Heart left ventricle (tissue), 16 donors: ENCODE data around the gene TFIP11. TPM values are rescaled to one million over a fixed set of nuclear protein-coding genes. Genes with fewer than 3 reads are reported as not detected.

Experiments used
- ATAC-seq, 4 donors: fragments of 200-7000 bp; cut with Tn5 transposase; one replicate each; pipeline ENCODE4 v1.9.1; 2020 to 2022; ENCODE audit warnings: moderate library complexity in 4 of 4, mild to moderate bottlenecking in 3 of 4, moderate number of reproducible peaks in 1 of 4
- DNase-seq, 5 donors: peaks; one replicate each; pipeline ENCODE4 v3.0.0-alpha.2; 2020
- H3K27ac ChIP-seq, 12 donors: fragments of 200-600 bp; sonication (generic) in 4 of 12; one replicate each; pipeline versions ENCODE4 v1.5.0 to v1.8.0; 2016 to 2022; ENCODE audit warnings: mild to moderate bottlenecking in 2 of 12
- H3K27me3 ChIP-seq, 9 donors: fragments of 200-600 bp; sonication (generic) in 2 of 9; one replicate each; pipeline versions ENCODE4 v1.5.1 to v1.8.0; 2016 to 2022; ENCODE audit warnings: mild to moderate bottlenecking in 3 of 9
- H3K36me3 ChIP-seq, 9 donors: fragments of 200-600 bp; sonication (generic) in 2 of 9; one replicate each; pipeline versions ENCODE4 v1.5.0 to v1.8.0; 2018 to 2022; ENCODE audit warnings: mild to moderate bottlenecking in 2 of 9
- H3K4me1 ChIP-seq, 12 donors: fragments of 200-600 bp; sonication (generic) in 4 of 12; one replicate each; pipeline versions ENCODE4 v1.5.0 to v1.8.0; 2016 to 2022; ENCODE audit warnings: mild to moderate bottlenecking in 3 of 12
- H3K4me3 ChIP-seq, 12 donors: fragments of 200-600 bp; sonication (generic) in 4 of 12; one replicate each; pipeline versions ENCODE4 v1.5.0 to v1.8.0; 2017 to 2022; ENCODE audit warnings: mild to moderate bottlenecking in 9 of 12, moderate library complexity in 4 of 12
- H3K9me3 ChIP-seq, 12 donors: fragments of 200-600 bp; sonication (generic) in 4 of 12; one replicate each; pipeline versions ENCODE4 v1.5.0 to v1.8.0; 2016 to 2022; ENCODE audit warnings: mild to moderate bottlenecking in 1 of 12
- CTCF ChIP-seq, 12 donors: fragments of 200-600 bp; sonication (generic) in 4 of 12; IDR thresholded peaks; one replicate each; pipeline versions ENCODE4 v1.5.0 to v1.8.0; 2018 to 2022; ENCODE audit warnings: antibody characterized with exemption in 12 of 12, mild to moderate bottlenecking in 5 of 12
- POLR2A ChIP-seq, 2 donors: fragments of 450-650 bp; IDR thresholded peaks; one replicate each; pipeline ENCODE4 v1.6.1; 2017; ENCODE audit warnings: antibody characterized with exemption in 2 of 2, mild to moderate bottlenecking in 2 of 2, moderate library complexity in 2 of 2
- WGBS, 4 donors: extraction: QIAGEN DNeasy Blood & Tissue Kit in 2 of 4; methylation state at CpG; one replicate each; pipeline versions ENCODE4 v1.1.5 to v1.1.7; 2013 to 2018; 5-methylcytosine and 5-hydroxymethylcytosine counted together
- intact Hi-C, 10 donors: fragments of 100-400 bp; cut with DNase I; formaldehyde crosslinking; loops; one replicate each; pipeline versions ENCODE4 v1.11.1 to v1.14.2; 2022
- polyA plus RNA-seq, 2 donors: library from polyadenylated mRNA; stranded (reverse); fragments of 200-250 nt; gene quantifications; one replicate each; pipeline ENCODE4 v1.2.3, GENCODE V29; 2013
- total RNA-seq, 9 donors: library from RNA; depleted of rRNA in 2 of 9; stranded (reverse); fragments of >200 nt in 2 of 9; fragmentation: NEBNext Ultra II Directional in 3 of 9; extraction: Animal tissue kit (Norgen Biotek cat#: 25700) in 3 of 9; gene quantifications; one replicate each; pipeline versions ENCODE4 v1.1.0 to v1.2.4, GENCODE V29; 2016 to 2023
- donor health status: ischemic (EF 13 %, LVEDD 7.1; RV severe dilation, severe dysfunction).
- donor health status: healthy with polysubstance abuse.
- donor health status: DM: no; HTN: yes; CAD: no.
- donor health status: DM: no; HTN: no; CAD: no.
- donor health status: ischemic (EF 25% LVEDD 6.9; RV normal size, moderate dysfunction).
- donor health status: ischemic (EF 25% LVEDD 5.7; RV mildly dilated, moderate dysfunction).
- donor health status: healthy.
- donor health status: DM: yes; HTN: yes; CAD: no.
- donor health status: ischemic (EF 35%, LVEDD 5.7; RV mildly dilated, moderate dysfunction).
- donor health status: nonischemic (EF 11% LVEDD 7.7; RV severe dilation, severe dysfunction).
- donor health status: DM: yes; HTN: yes; CAD: no.
- donor health status: PGD.
- donor health status: ischemic (EF 29% LVEDD 5.4; RV normal size, mild dysfunction).
- donor health status: nonischemic (EF 23%, LVEDD 6.1; RV moderate dilation, normal function).

The TFIP11 gene
- total and polyA plus RNA-seq, 11 donors, result 15.1 to 28.0 (median 23.1) TPM

- no peak for ATAC-seq
- Histone ChIP-seq H3K4me1 (peaks cover 0 to 6% (median 0%) of the 10 kb centered on the region in 12 donors), H3K27ac (no peak overlapping the region), H3K27me3 (no peaks in the 10 kb centered on the region), H3K4me3 (no peak overlapping the region), H3K9me3 (no peaks in the 10 kb centered on the region), H3K36me3 (peaks cover 6 to 100% (median 99%) of the 10 kb centered on the region in 9 donors)
- intact Hi-C loops, result no loop called here
- TF ChIP-seq POLR2A (IDR thresholded peaks at IDR 0.05) (no peak), CTCF (IDR thresholded peaks at IDR 0.05) (no peak)
- no peak for DNase-seq
Measured at GRCh38 chr22:26494506-26494905, 17.8 kb downstream of the TFIP11 start.

GRCh38 chr22:26492220-26492619 is 20.1 kb downstream of the TFIP11 start:
- ATAC-seq, result no peak
- TF ChIP-seq CTCF (IDR thresholded peaks at IDR 0.05) (no peak), POLR2A (IDR thresholded peaks at IDR 0.05) (no peak)
- Histone ChIP-seq H3K4me1 (peaks cover 0 to 6% (median 0%) of the 10 kb centered on the region in 12 donors), H3K27ac (no peak overlapping the region), H3K4me3 (no peak overlapping the region), H3K36me3 (peaks cover 0 to 100% (median 99%) of the 10 kb centered on the region in 9 donors), H3K9me3 (no peaks in the 10 kb centered on the region), H3K27me3 (no peaks in the 10 kb centered on the region)
- intact Hi-C loops, result no loop called here
- DNase-seq, result no peak
- WGBS, 4 donors, result 88 to 93% (median 91%) methylated on average over 9 of the region's 9 CpGs

GRCh38 chr22:26489447-26490036 is 22.7 kb downstream of the TFIP11 start:
- peaks cover 3 to 19% (median 8%) of the 10 kb centered on the region in 12 donors for H3K4me1 ChIP-seq
- ATAC-seq, result no peak
- H3K27ac ChIP-seq, result no peak overlapping the region
- DNase-seq, result no peak
- no peaks in the 10 kb centered on the region for H3K9me3 ChIP-seq
- 72 to 83% (median 78%) methylated on average over 4 of the region's 4 CpGs for WGBS, 4 donors
- no peaks in the 10 kb centered on the region for H3K27me3 ChIP-seq
- intact Hi-C loops, result no loop called here
- no peak for TF ChIP-seq CTCF (IDR thresholded peaks at IDR 0.05)
- TF ChIP-seq POLR2A (IDR thresholded peaks at IDR 0.05), result no peak
- no peak overlapping the region for H3K4me3 ChIP-seq
- peaks cover 0 to 86% (median 76%) of the 10 kb centered on the region in 9 donors for H3K36me3 ChIP-seq

- H3K36me3 ChIP-seq, result peaks cover 0 to 70% (median 60%) of the 10 kb centered on the region in 9 donors
- H3K9me3 ChIP-seq, result no peaks in the 10 kb centered on the region
- WGBS, 4 donors, result 31 to 39% (median 33%) methylated on average over 3 of the region's 3 CpGs
- no peak overlapping the region for H3K4me3 ChIP-seq
- ATAC-seq (no peak), DNase-seq (no peak)
- no peaks in the 10 kb centered on the region for H3K27me3 ChIP-seq
- no peak overlapping the region for H3K27ac ChIP-seq
- intact Hi-C loops, result no loop called here
- TF ChIP-seq POLR2A (IDR thresholded peaks at IDR 0.05), result no peak
- no peak for TF ChIP-seq CTCF (IDR thresholded peaks at IDR 0.05)
- peaks cover 3 to 22% (median 13%) of the 10 kb centered on the region in 12 donors for H3K4me1 ChIP-seq
Measured at GRCh38 chr22:26487996-26488395, 24.3 kb downstream of the TFIP11 start.
